Amniotic epithelial cell (primary cell): ENCODE data around the gene NMS.
"Not testable (repeated sequence)": the region's sequence is repeated elsewhere in the genome, so short reads cannot be mapped to it uniquely, and the experiment has no call there.

Experiments
- DNase-seq: peaks from one replicate; pipeline ENCODE4 v3.0.0-alpha.2; 2010; ENCODE audit warnings: low read depth

NMS gene, protein sequence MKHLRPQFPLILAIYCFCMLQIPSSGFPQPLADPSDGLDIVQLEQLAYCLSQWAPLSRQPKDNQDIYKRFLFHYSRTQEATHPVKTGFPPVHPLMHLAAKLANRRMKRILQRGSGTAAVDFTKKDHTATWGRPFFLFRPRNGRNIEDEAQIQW

DNA sequence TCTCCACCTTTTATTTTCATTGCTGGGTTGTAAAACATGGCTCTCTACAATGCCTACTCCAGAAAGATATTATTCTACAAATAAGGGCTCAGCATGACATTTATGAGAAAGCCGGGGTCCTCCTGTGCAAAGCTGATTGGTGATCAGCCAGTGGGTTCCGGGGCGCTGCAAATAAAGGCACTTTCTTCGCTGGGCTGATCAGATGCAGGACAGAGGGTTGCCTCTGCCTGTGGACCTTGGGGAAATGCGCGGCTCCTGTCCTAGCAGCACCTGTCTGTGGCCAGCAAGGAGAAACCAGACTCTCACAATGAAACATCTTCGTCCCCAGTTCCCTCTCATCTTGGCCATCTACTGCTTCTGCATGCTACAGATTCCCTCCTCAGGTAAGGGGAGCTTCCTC is at the start of gene NMS:
TSS of gene NMS (plus strand) at position 301 of the 400 bp plus-strand sequence. CDS start at position 308, 7 bp downstream.
- no peak for DNase-seq

DNA sequence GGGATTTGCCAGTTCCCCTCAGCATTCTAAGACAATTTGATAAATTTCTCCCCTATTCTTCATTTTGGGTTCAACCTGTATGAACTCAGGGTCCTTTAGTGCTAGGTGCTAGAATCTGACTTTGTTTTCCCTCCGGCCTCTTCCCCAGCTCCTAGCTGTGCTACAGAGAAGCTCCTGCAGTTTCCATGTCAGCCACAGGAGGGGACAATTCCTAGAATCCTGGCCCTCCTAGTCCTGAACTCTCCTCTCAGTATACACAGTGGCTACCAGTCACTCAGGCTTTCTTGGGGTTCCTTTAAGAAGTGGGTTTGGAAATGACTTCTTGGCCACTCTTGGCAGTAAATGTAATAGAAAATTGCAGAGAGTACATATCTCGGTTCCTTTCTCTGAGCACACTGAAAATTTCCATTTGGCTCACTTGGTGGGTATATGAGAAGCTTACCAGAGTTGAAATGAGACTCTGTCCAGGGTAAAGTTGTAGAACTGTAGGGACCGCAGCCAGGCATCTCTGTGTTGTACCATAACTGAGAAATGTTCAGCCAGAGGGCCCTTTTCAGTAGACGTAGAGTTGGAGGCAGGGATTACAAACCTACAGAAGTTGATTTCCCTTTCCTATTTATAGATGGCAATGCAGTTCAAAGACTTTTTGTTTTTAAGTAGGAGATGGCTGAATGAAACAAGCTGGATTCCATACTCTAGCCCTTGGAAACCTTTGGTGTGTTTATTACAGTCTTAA is 47.8 kb upstream of the NMS start:
- DNase-seq = peak; percentile 33

DNA sequence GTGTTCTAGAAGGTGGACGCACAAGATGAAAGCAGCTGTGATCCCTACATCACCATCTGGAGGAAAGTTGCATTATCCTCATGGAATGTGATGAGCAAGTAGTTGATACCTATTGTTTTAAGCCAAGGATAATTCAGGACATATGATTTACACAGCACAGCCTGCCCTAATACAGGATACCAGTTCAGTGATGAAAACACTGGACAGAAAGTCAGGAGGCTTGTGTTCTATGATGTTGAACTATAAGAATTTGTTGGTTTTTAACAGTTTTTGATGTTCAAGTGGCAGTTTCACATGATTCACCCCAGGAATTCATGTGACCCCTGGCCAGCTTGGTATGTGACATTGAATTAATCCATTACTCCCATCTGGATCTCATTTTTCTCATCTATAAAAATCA is 46.7 kb upstream of the NMS start:
- DNase-seq = no peak

DNA sequence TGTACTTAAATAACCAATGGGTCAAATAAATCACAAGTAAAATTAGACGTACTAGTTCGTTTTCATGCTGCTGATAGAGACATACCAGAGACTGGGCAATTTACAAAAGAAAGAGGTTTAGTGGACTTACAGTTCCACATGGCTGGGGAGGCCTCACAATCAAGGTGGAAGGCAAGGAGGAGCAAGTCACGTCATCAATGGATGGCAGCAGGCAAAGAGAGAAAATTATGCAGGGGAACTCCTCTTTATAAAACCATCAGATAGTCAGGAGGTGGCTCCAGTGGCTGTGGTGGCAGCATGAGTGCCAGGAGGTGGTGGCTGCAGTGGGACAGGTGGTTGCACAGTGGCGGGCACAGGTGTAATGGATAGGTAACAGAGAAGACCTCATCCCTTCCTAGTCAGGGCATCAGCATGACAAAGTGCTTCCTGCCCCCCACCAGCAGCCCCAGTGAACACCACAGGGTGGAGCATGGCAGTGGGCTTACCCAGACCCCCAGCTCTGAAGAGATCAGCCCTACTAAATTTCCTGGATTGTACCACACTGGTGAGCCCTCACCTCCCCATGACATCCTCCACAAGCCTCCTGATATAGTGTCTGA is 45.9 kb upstream of the NMS start:
- DNase-seq = no peak

DNA sequence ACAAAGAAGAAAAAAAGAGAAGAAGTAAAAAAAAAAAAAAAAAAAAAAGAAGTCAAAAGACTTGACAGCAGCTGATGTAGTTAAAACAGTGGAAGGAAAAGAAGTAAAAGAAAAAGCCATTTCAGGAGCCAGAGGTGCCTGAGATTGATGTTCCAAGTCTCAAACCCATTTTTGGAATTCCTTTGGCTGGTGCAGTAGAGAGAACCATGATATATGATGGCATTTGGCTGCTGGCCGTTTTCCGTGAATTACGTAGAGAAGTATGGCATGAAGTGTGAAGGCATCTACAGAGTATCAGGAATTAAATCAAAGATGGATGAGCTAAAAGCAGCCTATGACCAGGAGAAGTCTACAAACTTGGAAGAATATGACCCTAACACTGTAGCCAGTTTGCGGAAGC is 45.2 kb upstream of the NMS start:
- DNase-seq = peak; percentile 43

DNA sequence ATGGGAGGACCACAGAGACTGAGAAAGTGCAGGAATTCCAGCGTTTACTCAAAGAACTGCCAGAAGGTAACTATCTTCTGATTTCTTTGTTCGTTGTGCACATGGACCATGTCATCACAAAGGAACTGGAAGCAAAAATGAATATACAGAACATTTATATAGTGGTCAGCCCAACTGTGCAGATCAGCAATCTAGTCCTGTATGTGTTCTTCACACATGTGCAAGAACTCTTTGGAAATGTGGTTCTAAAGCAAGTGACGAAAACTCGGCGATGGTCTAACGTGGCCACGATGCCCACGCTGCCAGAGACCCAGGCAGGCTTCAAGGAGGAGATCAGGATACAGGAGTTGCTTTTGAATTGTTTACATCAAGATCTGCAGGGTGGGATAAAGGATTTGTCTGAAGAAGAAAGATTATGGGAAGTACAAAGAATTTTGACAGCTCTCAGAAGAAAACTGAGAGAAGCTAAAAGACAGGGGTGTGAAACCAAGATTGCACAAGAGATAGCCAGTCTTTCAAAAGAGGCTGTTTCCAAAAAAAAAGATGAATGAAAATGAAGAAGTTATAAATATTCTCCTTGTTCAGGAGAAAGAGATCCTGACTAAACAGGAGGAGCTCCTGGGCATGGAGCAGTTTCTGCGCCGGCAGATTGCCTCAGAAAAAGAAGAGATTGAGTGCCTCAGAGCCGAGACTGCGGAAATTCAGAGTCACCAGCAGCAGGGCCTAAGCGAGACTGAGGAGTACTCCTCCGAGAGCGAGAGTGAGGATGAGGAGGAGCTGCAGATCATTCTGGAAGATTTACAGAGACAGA is 44.5 kb upstream of the NMS start:
- DNase-seq = no peak

DNA sequence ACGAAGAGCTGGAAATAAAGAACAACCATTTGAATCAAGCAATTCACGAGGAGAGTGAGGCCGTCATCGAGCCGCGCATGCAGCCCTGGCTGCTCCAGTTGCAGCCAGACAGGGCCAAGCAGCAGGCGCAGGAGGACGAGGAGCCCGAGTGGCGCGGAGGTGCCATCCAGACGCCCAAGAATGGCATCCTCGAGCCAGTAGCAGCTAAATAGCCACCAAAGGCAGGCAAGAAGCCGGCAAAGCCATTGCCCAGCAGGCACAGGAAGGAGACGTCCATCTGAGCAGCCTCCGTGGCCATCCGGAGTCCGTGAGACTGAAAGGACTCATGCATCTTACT is 43.9 kb upstream of the NMS start:
- no peak for DNase-seq

DNA sequence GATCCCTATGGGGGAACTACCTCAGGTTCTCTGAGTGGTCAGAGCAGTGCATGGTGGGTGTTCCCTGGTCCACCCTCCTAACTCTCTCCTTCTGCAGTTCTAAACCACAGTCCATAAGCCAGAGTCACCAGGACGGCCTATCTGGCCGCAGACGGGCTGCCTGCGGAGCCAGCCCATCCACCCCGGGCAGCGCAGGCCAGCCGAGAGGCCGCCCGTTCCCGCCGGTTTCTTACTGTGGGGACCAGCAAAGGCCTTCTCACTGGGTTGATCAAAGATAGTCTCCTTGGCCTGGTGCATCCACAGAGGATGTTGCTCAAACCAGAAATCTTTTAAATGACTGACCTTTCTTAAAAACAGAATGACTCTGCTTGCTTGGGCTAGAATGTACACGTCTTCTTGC is 43.2 kb upstream of the NMS start:
- no peak for DNase-seq

DNA sequence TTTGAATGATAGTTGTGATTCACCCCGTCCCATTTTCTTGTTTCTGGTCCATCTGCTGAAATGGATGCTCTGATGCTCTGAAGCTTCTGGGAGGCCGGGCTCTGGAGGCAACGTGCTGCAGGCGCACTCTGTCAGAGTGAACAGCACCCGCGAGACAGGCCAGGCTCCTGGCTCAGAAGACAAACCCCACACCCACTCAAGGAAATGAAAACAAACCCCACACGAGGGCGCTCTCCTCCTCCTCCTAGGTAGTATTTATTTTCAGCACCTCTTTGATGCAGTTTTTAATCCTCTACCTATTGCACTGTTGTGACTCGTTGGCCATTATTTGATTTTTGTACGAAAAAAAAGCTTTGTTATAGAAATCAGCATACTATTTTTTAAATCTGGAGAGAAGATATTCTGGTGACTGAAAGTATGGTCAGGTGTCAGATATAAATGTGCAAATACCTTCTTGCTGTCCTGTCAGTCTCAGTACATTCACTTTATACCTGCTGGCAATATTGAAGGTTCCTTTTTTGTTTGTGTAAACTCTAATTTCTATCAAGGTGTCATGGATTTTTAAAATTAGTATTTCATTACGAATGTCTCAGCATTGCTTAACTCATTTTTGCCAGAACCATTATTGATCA is 42.5 kb upstream of the NMS start:
- peak; percentile 59 for DNase-seq

DNA sequence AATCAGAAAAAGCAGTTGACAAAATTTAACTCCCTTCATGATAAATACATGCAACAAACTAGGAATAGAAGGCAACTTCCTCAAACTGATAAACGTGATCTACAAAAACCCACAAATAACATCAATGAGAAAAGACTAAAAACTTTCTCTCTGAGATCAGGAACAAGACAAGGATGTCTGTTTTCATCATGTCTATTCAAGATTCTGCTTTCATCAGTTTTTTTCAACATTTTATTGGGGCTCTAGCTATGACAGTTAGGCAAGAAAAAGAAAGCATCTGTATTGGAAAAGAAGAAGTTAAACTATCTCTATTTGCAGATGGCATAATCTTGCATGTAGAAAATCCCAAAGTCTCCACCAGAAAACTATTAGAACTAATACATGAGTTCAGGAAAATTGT is 40.6 kb upstream of the NMS start:
- DNase-seq = no peak

DNA sequence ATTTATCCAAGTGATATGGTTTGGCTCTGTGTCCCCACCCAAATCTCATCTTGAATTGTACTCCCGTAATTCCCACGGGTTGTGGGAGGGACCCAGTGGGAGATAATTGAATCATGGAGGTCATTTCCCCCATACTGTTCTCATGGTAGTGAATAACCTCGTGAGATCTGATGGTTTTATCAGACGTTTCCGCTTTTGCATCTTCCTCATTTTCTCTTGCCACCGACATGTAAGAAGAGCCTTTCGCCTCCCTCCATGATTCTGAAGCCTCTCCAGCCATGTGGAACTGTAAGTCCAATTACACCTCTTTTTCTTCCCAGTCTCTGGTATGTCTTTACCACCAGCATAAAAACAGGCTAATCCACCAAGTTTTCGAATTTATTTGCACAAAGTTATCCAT is 32.5 kb upstream of the NMS start:
- DNase-seq = no peak

DNA sequence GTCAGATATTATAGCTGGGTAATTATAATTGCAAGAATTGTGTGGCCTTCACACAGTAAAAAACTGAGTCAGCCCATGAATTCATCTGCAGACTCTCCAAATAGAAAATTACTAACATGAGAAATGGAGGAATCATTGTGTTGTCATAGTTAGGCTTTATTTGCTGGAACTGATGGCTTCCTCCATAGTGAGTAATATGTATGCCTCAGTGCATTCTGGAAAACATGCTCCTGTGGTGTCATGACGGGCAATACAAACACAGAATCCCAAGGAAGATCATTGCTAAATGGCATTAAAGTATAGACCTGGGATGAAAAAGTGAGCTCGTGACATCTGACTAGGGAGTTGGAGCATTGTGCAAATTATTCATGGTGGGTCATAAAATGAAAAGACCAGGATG is 23.6 kb upstream of the NMS start:
- no peak for DNase-seq

DNA sequence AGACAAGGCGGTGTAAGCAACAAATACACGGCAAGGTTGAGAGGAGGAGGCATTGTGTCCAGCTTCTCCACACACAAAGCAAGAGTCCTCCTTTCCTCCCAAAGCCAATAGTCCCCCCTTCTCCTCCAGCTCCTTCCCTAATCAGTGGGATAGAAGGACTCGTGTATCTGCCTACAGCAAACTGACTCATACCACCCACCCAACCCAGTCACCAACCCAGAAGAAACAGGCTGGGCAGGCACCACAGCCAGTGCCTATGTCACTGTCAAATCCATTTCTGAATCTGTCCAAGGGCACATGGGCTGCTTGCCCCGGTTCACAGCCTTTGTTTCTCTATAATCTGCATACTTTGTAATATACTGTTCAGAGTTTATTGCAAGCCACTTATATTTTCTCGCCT is 19.2 kb upstream of the NMS start:
- DNase-seq = no peak

DNA sequence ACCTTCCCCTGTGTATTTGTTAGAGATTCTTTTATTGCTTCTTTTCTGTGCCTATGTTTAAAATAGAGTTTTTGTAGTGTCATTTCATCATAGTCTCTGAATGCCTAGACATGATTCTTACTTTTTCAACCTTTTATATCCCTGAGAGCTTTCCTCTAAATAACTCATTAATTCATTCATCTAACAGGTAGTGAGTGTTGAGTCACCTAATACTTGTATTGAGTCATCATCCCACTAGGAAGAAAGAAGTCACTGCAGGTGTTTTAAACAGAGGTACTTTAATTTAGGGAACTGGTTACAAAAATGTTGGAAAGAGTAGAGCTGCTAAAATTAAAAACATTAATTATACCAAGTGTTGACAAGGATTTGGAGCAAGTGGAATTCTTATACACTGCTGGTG is 18.5 kb upstream of the NMS start:
- no peak for DNase-seq

DNA sequence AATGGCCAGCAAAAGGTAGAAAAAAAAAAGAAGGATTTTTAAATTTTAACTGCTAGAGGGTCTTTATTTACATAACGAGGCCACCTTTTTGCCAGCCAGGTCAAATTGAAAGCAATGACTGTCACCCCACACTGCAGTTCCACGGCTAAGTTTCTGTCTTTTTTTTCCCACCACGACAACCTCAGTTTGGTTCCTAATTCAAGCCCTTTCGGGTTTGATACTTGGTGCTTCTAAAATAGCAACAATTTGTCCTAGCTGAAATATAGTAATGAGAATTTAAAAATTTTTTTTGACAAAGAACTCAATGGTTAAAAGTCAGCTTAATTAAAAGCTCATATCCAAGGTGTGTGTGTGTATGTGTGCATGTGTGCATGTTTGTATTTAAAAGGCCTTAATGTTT is 16.4 kb upstream of the NMS start:
- no peak for DNase-seq

DNA sequence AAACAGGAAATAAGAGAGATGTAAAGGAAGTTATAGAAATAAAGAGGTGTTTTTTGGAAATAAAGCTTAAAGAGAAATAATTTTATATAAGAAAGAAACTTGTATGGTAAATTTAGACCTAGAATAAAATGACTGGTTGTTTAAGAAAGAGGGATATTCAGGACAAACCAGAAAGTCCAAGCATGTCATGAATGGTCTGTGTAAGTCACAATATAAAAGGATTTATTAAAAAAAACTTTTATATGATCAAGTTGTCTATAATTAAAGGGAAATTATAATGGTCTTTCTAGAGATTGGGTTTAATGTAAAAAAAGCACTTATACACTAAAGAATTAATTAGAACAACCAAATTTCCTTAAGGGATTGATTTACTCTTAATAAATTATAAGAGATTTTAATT is 13.9 kb upstream of the NMS start:
- not testable (repeated sequence) for DNase-seq

DNA sequence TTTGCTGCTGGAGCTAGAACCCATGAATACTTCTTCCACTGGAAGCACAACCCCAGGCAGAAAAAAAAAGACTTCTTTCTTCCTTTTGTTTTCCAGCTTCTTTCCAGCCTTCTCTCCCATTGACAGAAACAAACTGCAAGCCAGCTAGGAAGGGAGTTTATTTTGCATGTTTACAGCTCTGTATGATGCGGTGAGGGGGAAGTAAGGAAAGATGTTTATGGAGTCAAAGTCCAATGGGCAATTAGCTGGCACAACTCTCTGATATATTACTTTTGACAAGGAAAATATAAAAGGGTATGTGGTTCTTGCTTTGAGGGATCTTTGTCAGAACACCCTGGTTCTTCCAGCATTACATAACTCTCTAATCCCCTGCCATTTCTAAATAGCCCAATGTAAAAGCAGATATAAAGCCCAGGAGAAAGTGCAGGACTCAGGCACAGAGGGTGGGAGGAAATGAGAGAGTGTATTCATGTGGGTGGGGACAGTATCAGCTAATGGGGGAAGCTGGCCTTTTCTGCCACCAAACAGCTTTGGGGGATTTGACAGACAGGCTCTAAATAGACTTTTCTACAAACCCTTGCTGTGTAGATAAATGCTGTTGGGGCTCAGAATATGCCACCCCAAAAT is 9.3 kb upstream of the NMS start:
- no peak for DNase-seq

DNA sequence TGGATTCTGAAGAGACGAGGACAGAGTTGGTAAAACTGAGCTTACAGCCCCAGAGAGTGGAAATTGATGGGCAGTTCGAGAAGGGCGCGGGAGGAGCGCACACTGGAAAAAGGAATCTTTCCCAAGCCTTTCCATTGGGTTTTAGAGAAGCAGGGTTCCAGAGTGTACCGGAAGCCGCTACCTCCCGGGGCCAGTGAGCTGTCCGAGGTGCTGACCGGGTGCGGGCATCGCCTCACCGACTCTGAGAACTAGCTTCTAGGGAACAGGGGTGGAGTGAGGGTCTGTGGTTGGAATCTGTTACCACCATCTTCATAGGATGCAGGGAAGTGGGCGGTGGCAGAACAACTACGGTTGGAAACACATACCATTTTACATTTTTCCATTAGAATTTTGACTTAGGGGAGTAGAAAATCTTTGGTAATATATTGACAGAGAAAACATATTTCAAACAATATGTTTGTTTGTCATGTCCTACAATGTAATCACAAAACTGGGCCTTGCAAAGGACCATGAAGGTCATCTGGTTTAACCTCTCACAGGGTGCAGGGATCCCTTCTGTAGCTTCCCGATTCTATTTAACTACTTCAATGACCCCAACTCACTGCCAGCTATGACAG is 724 bp downstream of the NMS start:
- DNase-seq = peak; percentile 17

DNA sequence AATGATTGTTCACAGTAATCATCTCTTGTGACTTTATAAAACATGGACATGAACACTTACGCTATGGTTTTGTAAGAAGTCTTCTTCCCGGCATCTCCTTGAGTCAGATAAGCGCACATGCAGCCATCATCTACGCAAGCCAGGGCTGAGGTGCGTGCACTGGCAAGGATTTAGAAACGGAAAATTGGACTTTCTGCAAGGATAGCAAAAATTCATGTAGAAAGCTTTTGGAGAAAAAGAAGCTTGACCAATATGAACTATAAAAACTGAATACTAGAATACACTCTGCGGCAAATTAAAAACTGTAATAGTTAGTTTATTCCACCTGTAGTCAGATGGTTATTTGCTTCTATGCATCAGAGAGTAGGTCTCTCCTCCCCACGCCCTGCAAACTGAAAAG is 6.3 kb downstream of the NMS start:
- DNase-seq = no peak

DNA sequence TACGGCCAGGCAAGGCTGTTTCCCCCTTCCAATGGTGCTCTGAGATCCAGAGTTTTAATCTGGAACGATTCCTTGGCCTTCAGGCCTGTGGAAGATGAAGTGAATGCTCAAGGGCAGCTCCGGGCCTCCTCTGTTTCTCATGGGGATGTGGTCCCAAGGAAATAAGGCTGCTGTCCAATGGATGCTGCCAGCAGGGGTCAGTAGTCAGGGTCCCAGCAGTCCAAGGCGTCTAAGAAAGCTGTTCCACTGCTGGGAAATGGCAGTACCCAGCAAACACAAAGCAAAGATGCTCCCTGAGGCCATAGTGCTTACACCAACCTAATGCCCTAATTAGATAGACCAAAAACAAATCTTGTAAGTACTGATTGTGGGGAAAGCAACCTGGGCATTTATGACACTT is 12.5 kb downstream of the NMS start:
- DNase-seq = no peak

DNA sequence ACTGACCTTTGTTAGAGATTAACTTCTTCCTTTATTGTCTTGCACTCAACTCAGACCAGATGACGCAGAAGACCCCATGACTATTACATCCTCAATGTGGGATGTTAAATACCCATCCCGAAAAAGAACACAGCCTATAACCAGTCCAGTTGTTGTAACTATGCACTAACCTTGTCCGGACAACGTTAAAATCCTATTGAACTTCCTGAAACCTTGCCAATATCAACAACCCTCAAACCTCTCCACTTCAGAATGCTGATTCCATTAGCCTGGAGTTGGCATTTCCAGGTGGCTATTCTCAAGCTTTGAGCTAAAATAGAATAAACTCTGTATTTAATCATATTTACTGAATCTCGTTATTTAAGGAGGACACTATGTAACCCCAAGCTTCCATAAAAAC is 13.6 kb downstream of the NMS start:
- DNase-seq = no peak

DNA sequence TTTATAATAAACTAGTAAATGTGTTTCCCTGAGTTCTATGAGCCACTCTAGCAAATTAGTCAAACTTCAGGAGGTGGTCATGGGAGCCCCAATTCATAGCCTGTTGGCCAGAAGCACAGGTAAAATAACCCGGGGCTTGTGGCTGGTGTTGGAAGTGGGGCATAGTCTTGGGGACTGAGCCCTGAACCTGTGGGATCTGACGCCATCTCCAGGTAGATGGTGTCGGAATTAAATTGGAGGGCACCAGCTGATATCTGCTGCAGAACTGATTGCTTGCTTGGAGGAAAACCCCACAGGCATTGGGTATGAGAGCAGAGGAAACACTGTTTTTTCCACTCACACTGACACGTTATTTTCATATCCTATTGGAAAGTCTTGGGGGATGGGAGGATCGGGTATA is 14.1 kb downstream of the NMS start:
- no peak for DNase-seq
